HG03460 (cell line): ENCODE data around the gene TTC39C.

ENCODE experiments used
- ATAC-seq: cut with Tn5 transposase; IDR thresholded peaks from one replicate; pipeline ENCODE4 v1.9.1; 2021; ENCODE audit not compliant: unreplicated experiment

Gene TTC39C

GRCh38 chr18:24075767-24076597 lies 61.4 kb downstream of the TTC39C start:
- peak; percentile 69 for ATAC-seq

- no peak for ATAC-seq
Measured at GRCh38 chr18:24076950-24077349, 62.4 kb downstream of the TTC39C start.

GRCh38 chr18:24078391-24078790 lies 63.8 kb downstream of the TTC39C start:
- no peak for ATAC-seq

GRCh38 chr18:24080861-24081260 lies 66.3 kb downstream of the TTC39C start:
- ATAC-seq, result no peak

- ATAC-seq, result no peak
Measured at GRCh38 chr18:24083550-24083949, 69.0 kb downstream of the TTC39C start.

- no peak for ATAC-seq
Measured at GRCh38 chr18:24086082-24086481, 71.5 kb downstream of the TTC39C start.

- ATAC-seq, result no peak
Measured at GRCh38 chr18:24089076-24089475, 74.5 kb downstream of the TTC39C start.

- ATAC-seq, result no peak
Measured at GRCh38 chr18:24089515-24090337, 75.2 kb downstream of the TTC39C start.

GRCh38 chr18:24090876-24091275 lies 76.3 kb downstream of the TTC39C start:
- ATAC-seq, result no peak

GRCh38 chr18:24094561-24094960 lies 80.0 kb downstream of the TTC39C start:
- no peak for ATAC-seq

- no peak for ATAC-seq
Measured at GRCh38 chr18:24095976-24096375, 81.4 kb downstream of the TTC39C start.

GRCh38 chr18:24103320-24104021 lies 88.9 kb downstream of the TTC39C start:
- ATAC-seq, result no peak

GRCh38 chr18:24104486-24104885 lies 89.9 kb downstream of the TTC39C start:
- ATAC-seq, result no peak

GRCh38 chr18:24108641-24109040 lies 94.1 kb downstream of the TTC39C start:
- no peak for ATAC-seq

- no peak for ATAC-seq
Measured at GRCh38 chr18:24111936-24112335, 97.4 kb downstream of the TTC39C start.

GRCh38 chr18:24112464-24112863 lies 97.9 kb downstream of the TTC39C start:
- ATAC-seq, result no peak

- ATAC-seq, result no peak
Measured at GRCh38 chr18:24112874-24113615, 98.5 kb downstream of the TTC39C start.

GRCh38 chr18:24114924-24115549 lies 100.5 kb downstream of the TTC39C start:
- ATAC-seq, result no peak

- ATAC-seq, result no peak
Measured at GRCh38 chr18:24115628-24116027, 101.1 kb downstream of the TTC39C start.
